OCI-LY7 (cell line): ENCODE data around the gene CACNB2.

ENCODE experiments used
- CTCF ChIP-seq: fragments of 200-600 bp; sonication (generic); conservative IDR thresholded peaks from 2 replicates; pipeline ENCODE4 v1.5.1; 2014; ENCODE audit warnings: mild to moderate bottlenecking, antibody characterized with exemption, low read length, moderate library complexity, mixed read lengths
- EZH2phosphoT487 ChIP-seq: fragments of 200-600 bp; sonication (generic); IDR thresholded peaks from 2 replicates; pipeline ENCODE4 v1.6.1; 2018; ENCODE audit warnings: low read depth, borderline replicate concordance, mild to moderate bottlenecking, mixed run types, antibody characterized with exemption, low read length, moderate library complexity, mixed read lengths

- no peak for TF ChIP-seq CTCF
- TF ChIP-seq EZH2phosphoT487 = no peak
These were observed 188.7 kb downstream of the CACNB2 start for GRCh38 chr10:18328941-18329340.
